Gastrocnemius medialis (tissue), 4 donors: Measurements from ENCODE around the gene SCMH1.
"Not testable (repeated sequence)": the region's sequence is repeated elsewhere in the genome, so short reads cannot be mapped to it uniquely, and the experiment has no call there.

Experiments
- POLR2A ChIP-seq, 2 donors: fragments of 450-650 bp; IDR thresholded peaks; one replicate each; pipeline ENCODE4 v1.6.1; 2017; ENCODE audit warnings: antibody characterized with exemption in 2 of 2, mild to moderate bottlenecking in 2 of 2, moderate library complexity in 2 of 2
- TF ChIP-seq, protein P1 (sequence below), 5 experiments: fragments of 450-650 bp in 3 of 5; fragments of 200-600 bp in 2 of 5; sonication (generic) in 2 of 5; IDR thresholded peaks in 4 of 5; conservative IDR thresholded peaks in 1 of 5; 1 replicate in 4 of 5; 2 replicates in 1 of 5; pipeline ENCODE4 v1.5.1; 2016 to 2019; ENCODE audit warnings: antibody characterized with exemption in 5 of 5, mild to moderate bottlenecking in 3 of 5, moderate library complexity in 3 of 5

DNA sequence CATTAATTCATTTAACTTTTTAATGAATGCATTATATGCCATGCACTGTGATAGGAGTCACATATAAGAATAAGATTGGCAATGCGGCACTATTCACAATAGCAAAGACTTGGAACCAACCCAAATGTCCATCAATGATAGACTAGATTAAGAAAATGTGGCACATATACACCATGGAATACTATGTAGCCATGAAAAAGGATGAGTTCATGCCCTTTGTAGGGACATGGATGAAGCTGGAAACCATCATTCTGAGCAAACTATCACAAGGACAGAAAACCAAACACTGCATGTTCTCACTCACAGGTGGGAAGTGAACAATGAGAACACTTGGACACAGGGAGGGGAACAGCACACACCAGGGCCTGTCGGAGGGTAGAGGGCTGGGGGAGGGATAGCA, 12.9 kb downstream of the SCMH1 start:
- TF ChIP-seq, protein P1, sequence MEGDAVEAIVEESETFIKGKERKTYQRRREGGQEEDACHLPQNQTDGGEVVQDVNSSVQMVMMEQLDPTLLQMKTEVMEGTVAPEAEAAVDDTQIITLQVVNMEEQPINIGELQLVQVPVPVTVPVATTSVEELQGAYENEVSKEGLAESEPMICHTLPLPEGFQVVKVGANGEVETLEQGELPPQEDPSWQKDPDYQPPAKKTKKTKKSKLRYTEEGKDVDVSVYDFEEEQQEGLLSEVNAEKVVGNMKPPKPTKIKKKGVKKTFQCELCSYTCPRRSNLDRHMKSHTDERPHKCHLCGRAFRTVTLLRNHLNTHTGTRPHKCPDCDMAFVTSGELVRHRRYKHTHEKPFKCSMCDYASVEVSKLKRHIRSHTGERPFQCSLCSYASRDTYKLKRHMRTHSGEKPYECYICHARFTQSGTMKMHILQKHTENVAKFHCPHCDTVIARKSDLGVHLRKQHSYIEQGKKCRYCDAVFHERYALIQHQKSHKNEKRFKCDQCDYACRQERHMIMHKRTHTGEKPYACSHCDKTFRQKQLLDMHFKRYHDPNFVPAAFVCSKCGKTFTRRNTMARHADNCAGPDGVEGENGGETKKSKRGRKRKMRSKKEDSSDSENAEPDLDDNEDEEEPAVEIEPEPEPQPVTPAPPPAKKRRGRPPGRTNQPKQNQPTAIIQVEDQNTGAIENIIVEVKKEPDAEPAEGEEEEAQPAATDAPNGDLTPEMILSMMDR (IDR thresholded peaks at IDR 0.05 in 4 of 5, conservative IDR thresholded peaks at IDR 0.05 in 1 of 5): not testable (repeated sequence)
- TF ChIP-seq POLR2A (IDR thresholded peaks at IDR 0.05): not testable (repeated sequence)
